D721Med (cell line): Measurements from ENCODE around the gene LYVE1.

Source experiments
- DNase-seq: peaks from one replicate; pipeline ENCODE4 v3.0.0; 2011; ENCODE audit warnings: low spot score; ENCODE audit not compliant: insufficient read length
- FAIRE-seq: peaks from 2 replicates; lab custom pipeline; 2011; peaks lifted over from hg19 to GRCh38; lab: Jason Lieb, UNC
- TF ChIP-seq, protein P1 (sequence below): IDR thresholded peaks from 2 replicates; pipeline ENCODE4 v1.5.1; 2012; ENCODE audit warnings: mild to moderate bottlenecking, control low read depth; ENCODE audit not compliant: insufficient read depth; ENCODE audit errors: missing control alignments

LYVE1 gene

DNA sequence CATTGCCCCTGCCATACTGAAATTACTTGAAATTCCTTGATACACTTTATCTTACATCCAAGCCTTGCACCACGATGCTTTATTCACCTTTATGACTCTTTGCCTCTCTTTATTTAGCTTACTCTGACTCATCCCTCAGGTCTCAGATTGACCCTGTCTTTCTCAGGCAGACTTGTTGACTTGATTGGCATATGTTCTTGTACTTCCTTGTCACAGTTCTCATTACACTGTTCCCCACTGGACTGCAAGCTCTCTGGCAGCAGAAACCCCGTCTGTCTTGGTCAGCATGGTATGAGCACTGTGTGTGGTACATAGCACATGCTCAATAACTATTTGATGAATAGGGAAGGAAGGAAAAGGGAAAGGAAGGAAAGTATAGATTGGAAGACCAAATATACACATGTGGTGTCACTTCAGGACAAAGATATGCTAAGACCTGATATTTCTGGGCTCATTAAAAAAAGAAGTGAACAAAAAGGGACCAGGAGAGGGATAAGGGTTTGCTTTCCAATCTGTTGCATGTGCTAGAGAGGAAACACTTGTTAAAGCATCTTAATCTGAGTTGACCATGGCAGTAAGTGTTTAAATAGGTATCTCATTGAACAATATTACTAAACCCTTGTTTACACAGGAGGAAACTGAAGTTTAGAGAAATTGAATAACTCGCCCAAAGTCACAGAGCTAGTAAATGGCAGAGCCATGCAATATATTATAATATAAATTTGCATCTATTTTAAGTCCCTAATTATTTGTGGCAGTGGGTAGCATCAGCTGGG lies 7.2 kb downstream of the LYVE1 start:
- FAIRE-seq (no peak), DNase-seq (no peak)
- TF ChIP-seq, protein P1, sequence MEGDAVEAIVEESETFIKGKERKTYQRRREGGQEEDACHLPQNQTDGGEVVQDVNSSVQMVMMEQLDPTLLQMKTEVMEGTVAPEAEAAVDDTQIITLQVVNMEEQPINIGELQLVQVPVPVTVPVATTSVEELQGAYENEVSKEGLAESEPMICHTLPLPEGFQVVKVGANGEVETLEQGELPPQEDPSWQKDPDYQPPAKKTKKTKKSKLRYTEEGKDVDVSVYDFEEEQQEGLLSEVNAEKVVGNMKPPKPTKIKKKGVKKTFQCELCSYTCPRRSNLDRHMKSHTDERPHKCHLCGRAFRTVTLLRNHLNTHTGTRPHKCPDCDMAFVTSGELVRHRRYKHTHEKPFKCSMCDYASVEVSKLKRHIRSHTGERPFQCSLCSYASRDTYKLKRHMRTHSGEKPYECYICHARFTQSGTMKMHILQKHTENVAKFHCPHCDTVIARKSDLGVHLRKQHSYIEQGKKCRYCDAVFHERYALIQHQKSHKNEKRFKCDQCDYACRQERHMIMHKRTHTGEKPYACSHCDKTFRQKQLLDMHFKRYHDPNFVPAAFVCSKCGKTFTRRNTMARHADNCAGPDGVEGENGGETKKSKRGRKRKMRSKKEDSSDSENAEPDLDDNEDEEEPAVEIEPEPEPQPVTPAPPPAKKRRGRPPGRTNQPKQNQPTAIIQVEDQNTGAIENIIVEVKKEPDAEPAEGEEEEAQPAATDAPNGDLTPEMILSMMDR, result no peak

DNA sequence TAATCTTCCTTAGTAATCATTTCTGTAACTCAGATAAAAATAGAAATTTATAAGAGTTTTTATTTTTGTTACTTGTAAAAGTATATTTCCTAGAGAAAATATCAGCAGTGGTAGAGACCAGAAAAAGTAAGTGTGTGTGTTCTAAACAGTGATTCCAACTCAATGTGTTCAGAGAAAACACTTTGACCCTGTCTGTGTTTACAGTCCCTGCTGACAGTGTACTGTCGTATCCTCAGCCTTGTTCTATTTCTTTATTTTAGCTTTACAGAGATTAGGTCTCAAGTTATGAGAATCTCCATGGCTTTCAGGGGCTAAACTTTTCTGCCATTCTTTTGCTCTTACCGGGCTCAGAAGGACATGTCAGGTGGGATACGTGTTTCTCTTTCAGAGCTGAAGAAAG lies 10.2 kb downstream of the LYVE1 start:
- TF ChIP-seq, protein P1, result no peak
- FAIRE-seq, result no peak

DNA sequence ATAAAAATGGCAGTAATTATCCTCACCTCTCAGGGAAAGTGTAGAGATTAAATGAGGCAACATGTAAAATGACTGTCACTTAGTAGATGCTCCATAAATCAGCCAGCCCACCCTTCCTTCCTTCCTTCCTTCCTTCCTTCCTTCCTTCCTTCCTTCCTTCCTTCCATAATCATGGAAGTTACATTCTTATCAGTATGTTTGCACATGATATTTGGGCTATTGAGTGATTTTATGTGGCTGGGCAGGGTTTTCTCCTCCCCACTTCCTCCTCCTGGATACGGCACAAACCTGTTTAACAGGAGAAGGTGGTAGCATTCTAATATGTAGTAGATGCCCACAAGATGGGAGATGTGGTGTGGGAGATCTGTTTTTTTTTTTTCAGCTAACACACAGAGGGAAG lies 11.9 kb downstream of the LYVE1 start:
- FAIRE-seq (no peak), DNase-seq (no peak)
- TF ChIP-seq, protein P1, result no peak

More for the DNA sequence above, 10.2 kb downstream of the LYVE1 start:
- DNase-seq, result no peak

DNA sequence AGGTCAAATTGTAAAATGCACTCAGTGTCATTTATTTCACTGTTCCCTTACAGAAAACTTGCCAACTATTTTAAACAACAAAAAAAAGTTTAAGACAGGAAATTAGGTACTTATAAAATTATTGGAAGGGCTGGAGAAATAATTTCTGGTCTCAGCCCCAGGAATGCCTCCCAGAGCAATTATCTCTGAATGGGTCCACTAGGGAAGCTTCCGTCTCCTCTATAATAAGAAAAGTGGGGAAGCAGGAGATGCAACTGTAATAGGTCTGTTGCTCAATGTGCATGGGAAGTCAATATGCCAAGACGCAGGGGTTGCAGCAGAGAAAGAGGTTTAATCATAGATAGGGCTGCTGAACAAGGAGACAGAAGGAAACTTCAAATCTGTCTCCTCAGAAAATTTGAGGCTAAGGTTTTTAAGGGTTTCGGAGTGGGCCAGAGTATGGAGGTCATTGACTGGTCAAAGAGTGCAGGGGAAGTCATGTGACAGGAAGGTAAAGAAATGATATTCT lies 16.6 kb downstream of the LYVE1 start:
- DNase-seq (no peak), FAIRE-seq (no peak)
- TF ChIP-seq, protein P1, result no peak

DNA sequence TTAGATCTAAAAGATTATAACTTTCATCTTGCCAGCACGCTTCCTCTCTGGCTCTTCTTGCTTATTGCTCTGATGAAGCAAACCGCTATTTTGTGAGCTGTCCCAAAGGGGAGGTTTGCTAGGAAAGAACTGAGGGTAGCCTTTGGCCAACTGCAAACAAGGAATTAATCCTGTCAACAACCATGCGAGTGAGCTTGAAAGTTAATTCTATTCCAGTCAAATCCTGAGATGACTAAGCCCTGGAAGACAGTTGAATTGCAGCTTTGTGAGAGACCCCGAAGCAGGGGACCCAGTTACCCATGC lies 17.2 kb downstream of the LYVE1 start:
- no peak for DNase-seq
- no peak for FAIRE-seq
- TF ChIP-seq, protein P1, result no peak

DNA sequence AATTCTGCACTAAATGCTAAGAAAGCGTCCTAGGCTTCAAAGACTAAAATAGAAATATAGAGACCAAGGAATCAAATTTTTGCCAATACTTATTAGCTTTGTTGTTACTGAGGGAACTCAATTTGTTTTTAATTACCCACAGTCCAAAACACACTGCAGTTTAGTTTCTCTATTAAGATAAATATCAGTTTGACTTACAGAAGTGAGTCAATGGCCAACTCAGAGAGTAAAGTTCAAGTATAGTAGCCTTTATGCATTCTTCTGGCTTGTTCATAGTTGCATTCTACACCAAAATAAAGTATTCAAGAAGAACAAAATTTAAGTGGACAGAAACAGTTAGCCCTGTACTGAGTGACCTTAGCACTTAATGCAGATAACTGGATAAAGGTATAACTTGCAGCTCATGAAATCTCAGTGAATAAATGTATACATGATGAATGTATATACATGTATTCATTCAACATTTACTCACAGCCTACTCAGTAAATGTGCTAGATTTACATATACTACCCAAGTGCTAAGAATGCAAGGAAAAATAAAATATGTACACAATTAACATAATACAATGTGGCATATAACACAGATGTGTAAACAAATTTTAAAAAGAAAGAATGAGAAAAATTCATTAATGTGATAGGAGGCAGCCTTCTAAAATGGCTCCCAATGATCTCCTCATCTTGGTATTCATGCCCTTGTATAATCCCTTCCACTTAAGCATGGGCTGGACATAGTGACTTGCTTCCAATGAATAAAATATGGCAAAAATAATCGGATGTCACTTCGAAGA lies 17.8 kb downstream of the LYVE1 start:
- DNase-seq (no peak), FAIRE-seq (no peak)
- TF ChIP-seq, protein P1, result no peak
